Osteocyte (in vitro differentiated cells): ENCODE results near the gene CALHM6. TPM values are rescaled to one million over a fixed set of nuclear protein-coding genes. Genes with fewer than 3 reads are reported as not detected.

Experiments
- DNase-seq: peaks from one replicate; pipeline ENCODE4 v3.0.0; 2021; ENCODE audit warnings: mixed read lengths; ENCODE audit not compliant: unreplicated experiment; ENCODE audit errors: extremely low spot score
- H3K27ac Mint-ChIP-seq: one replicate; pipeline ENCODE4 v1.8.0; 2021; ENCODE audit warnings: mild to moderate bottlenecking, mixed read lengths; ENCODE audit not compliant: unreplicated experiment
- H3K27me3 Mint-ChIP-seq: one replicate; pipeline ENCODE4 v1.8.0; 2021; ENCODE audit warnings: mixed read lengths; ENCODE audit not compliant: unreplicated experiment
- H3K36me3 Mint-ChIP-seq: one replicate; pipeline ENCODE4 v1.8.0; 2021; ENCODE audit warnings: mixed read lengths; ENCODE audit not compliant: unreplicated experiment
- H3K4me1 Mint-ChIP-seq: one replicate; pipeline ENCODE4 v1.8.0; 2021; ENCODE audit warnings: mixed read lengths; ENCODE audit not compliant: unreplicated experiment
- H3K4me3 Mint-ChIP-seq: one replicate; pipeline ENCODE4 v1.8.0; 2021; ENCODE audit warnings: mild to moderate bottlenecking, moderate library complexity, mixed read lengths; ENCODE audit not compliant: unreplicated experiment
- H3K9me3 Mint-ChIP-seq: one replicate; pipeline ENCODE4 v1.8.0; 2021; ENCODE audit warnings: mixed read lengths; ENCODE audit not compliant: unreplicated experiment
- total RNA-seq: library from RNA; stranded (reverse); gene quantifications from 2 replicates; pipeline ENCODE4 v1.2.1, GENCODE V29; 2021
- TF ChIP-seq, protein P1 (sequence below): fragments of 200-600 bp; sonication (generic); IDR thresholded peaks from 2 replicates; pipeline ENCODE4 v1.5.0; 2021; ENCODE audit warnings: antibody characterized with exemption, mild to moderate bottlenecking, moderate library complexity

Gene CALHM6
- total RNA-seq, 1 donor from 2014 or later = 0.94 TPM

DNA sequence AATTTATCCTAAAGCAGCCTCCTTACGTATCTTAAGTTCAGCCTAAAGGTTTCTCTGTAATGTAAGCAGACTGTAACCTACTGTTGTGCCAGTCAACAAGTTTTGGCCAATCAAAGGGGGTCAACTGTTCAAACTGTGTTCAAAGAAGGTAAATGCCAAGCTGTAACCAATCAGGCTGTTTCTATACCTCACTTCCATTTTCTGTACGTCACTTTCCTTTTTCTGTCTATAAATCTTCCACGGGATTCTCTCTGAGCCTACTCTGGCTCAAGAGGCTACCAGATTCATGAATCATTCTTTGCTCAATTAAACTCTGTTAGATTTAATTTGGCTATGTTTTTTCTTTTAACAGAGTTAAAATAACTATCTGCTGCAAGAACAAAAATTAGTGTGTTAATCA lies 5.1 kb upstream of the CALHM6 start:
- Mint-ChIP-seq H3K27me3 (no peaks in the 10 kb centered on the region), H3K27ac (no peak overlapping the region), H3K9me3 (no peaks in the 10 kb centered on the region), H3K4me3 (no peak overlapping the region), H3K4me1 (peaks cover 6% of the 10 kb centered on the region), H3K36me3 (no peaks in the 10 kb centered on the region)
- DNase-seq = no peak
- TF ChIP-seq, protein P1, sequence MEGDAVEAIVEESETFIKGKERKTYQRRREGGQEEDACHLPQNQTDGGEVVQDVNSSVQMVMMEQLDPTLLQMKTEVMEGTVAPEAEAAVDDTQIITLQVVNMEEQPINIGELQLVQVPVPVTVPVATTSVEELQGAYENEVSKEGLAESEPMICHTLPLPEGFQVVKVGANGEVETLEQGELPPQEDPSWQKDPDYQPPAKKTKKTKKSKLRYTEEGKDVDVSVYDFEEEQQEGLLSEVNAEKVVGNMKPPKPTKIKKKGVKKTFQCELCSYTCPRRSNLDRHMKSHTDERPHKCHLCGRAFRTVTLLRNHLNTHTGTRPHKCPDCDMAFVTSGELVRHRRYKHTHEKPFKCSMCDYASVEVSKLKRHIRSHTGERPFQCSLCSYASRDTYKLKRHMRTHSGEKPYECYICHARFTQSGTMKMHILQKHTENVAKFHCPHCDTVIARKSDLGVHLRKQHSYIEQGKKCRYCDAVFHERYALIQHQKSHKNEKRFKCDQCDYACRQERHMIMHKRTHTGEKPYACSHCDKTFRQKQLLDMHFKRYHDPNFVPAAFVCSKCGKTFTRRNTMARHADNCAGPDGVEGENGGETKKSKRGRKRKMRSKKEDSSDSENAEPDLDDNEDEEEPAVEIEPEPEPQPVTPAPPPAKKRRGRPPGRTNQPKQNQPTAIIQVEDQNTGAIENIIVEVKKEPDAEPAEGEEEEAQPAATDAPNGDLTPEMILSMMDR = no peak

DNA sequence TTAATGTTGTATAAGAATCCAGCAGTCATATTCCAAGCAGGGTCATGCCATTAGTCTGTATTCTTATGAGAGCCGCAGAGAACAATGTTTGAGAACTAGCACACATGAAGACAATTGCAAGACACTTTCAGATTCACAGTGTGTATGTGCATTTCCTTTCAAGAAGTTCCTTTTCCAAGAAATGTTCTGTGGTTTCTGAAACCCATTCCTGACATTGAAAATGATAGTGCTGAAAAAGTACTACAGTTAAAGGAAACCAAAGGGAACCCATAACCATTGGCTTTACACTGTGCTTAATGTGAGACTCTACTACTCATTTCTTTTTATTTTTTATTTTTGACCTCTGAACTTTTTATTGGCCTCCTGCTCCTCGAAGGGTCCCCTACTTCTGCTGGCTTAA lies 4.2 kb upstream of the CALHM6 start:
- Mint-ChIP-seq H3K4me1 (peaks cover 7% of the 10 kb centered on the region), H3K9me3 (no peaks in the 10 kb centered on the region), H3K4me3 (no peak overlapping the region)

DNA sequence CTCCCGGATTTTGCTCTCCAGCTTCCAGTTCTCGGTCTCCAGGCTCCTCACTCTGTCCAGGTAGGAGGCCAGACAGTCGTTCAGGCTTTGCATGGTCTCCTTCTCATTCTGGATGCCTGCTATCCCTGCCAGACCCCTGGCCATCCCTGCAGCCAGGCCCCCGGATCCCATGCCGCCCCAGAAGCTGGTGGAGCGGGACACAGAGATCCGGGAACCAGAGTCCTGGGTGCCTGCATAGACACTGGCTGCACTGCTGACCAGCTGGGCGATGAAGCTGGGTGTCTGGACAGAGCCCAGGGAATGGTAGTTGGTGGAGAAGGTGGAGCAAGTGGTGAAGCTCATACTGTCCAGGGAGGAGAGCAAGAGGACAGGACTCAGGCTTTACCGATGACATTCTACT lies 2.9 kb upstream of the CALHM6 start:
- no peaks in the 10 kb centered on the region for H3K27me3 Mint-ChIP-seq
- no peak for DNase-seq
- H3K36me3 Mint-ChIP-seq = no peaks in the 10 kb centered on the region
- TF ChIP-seq, protein P1 = no peak
- H3K4me1 Mint-ChIP-seq = peaks cover 14% of the 10 kb centered on the region
- no peak overlapping the region for H3K27ac Mint-ChIP-seq
- no peak overlapping the region for H3K4me3 Mint-ChIP-seq
- no peaks in the 10 kb centered on the region for H3K9me3 Mint-ChIP-seq

More for the DNA sequence above, 4.2 kb upstream of the CALHM6 start:
- Mint-ChIP-seq H3K27me3 (no peaks in the 10 kb centered on the region), H3K27ac (no peak overlapping the region), H3K36me3 (no peaks in the 10 kb centered on the region)
- TF ChIP-seq, protein P1 = no peak
- no peak for DNase-seq

DNA sequence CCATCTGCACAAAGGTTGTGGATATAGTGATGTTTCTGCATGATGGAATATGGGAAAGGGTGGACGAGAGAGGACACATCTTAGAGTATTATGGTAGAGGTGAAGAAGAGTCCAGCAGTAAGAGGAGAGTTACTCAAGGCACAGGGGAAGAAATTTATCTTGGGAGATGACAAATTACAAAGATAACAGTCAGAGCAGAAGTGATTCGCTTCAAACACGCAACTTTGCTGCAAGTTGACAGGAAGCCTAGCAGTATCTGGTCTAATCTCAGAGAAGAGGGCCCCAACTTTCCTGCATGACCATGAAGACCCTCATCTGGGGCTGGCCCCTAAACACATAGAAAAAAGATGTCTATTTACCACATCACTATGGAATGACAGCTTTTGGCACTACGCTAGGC lies 1.2 kb upstream of the CALHM6 start:
- H3K36me3 Mint-ChIP-seq = no peaks in the 10 kb centered on the region
- no peak for DNase-seq
- no peaks in the 10 kb centered on the region for H3K9me3 Mint-ChIP-seq
- H3K4me3 Mint-ChIP-seq = no peak overlapping the region
- H3K27ac Mint-ChIP-seq = no peak overlapping the region
- H3K27me3 Mint-ChIP-seq = peaks cover 6% of the 10 kb centered on the region
- peaks cover 14% of the 10 kb centered on the region for H3K4me1 Mint-ChIP-seq
- TF ChIP-seq, protein P1 = no peak

DNA sequence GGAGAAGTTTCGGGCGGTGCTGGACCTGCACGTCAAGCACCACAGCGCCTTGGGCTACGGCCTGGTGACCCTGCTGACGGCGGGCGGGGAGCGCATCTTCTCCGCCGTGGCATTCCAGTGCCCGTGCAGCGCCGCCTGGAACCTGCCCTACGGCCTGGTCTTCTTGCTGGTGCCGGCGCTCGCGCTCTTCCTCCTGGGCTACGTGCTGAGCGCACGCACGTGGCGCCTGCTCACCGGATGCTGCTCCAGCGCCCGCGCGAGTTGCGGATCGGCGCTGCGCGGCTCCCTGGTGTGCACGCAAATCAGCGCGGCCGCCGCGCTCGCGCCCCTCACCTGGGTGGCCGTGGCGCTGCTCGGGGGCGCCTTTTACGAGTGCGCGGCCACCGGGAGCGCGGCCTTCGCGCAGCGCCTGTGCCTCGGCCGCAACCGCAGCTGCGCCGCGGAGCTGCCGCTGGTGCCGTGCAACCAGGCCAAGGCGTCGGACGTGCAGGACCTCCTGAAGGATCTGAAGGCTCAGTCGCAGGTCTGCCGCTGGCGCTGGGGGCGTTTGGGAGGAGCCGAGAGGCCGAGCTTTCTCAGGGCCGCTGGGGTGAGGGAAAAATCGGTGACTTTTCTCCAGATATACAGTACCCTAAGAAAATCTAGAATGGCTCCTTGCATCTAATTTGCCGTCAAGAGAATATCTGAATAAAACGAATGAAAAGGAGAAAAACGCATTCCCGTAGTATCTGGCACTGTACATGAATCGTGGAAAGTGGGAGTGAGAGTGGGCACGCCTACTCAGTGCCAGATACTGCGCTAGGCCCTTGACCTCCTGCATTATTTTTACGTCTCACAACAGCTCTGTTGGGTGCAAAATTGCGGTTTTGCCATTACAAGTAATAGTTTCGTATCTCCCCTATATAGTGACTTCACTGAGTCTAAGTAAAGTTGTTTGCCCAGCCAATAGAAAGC lies 1.0 kb downstream of the CALHM6 start:
- Mint-ChIP-seq H3K27me3 (peaks cover 6% of the 10 kb centered on the region), H3K27ac (no peak overlapping the region), H3K9me3 (no peaks in the 10 kb centered on the region), H3K4me3 (peak overlapping the region; percentile 73), H3K36me3 (no peaks in the 10 kb centered on the region), H3K4me1 (peaks cover 14% of the 10 kb centered on the region)
- no peak for DNase-seq
- TF ChIP-seq, protein P1 = no peak
